Measurements from ENCODE around the gene AFDN. TPM values are rescaled to one million over a fixed set of nuclear protein-coding genes. Genes with fewer than 3 reads are reported as not detected.

Gene AFDN
- total and polyA plus RNA-seq, 2 of the 8 experiments (the other 6 are each of a cell fraction or from before 2014, with no cell fraction given) = 53.4 to 192 TPM

GRCh38 chr6:167807200-167807599, 19.5 kb upstream of the AFDN start (continued):
- TF ChIP-seq CHD7 (IDR thresholded peaks at IDR 0.05; ENCODE audit: insufficient replicate concordance, low read length) = no peak
- TF ChIP-seq FOSL1 (IDR thresholded peaks at IDR 0.05; ENCODE audit: insufficient read depth, low read depth, low read length) = no peak
- TF ChIP-seq CREB1 (IDR thresholded peaks at IDR 0.05) = no peak
- TF ChIP-seq RXRA (IDR thresholded peaks at IDR 0.05; ENCODE audit: insufficient read depth, low read depth, low read length) = no peak
- TF ChIP-seq ZNF274 (IDR thresholded peaks at IDR 0.05; ENCODE audit: borderline replicate concordance, extremely low read depth, low read length) = no peak
- TF ChIP-seq KDM4A (IDR thresholded peaks at IDR 0.05; ENCODE audit: low read depth, low read length, severe bottlenecking) = no peak
- TF ChIP-seq SP4 (IDR thresholded peaks at IDR 0.05; ENCODE audit: low read length) = no peak
- no peak for TF ChIP-seq YY1 (IDR thresholded peaks at IDR 0.05; ENCODE audit: low read depth, low read length)
- no peak for TF ChIP-seq TEAD4 (IDR thresholded peaks at IDR 0.05; ENCODE audit: low read depth, low read length)

Measured in H1 (cell line).